GM12872 (cell line): ENCODE data around the gene ADAMTS18.

Experiments
- TF ChIP-seq, protein P1 (sequence below): IDR thresholded peaks from 3 replicates; pipeline ENCODE4 v1.5.1; 2011; ENCODE audit warnings: low read depth, mild to moderate bottlenecking, low read length, moderate library complexity; ENCODE audit not compliant: insufficient read depth

The ADAMTS18 gene

DNA sequence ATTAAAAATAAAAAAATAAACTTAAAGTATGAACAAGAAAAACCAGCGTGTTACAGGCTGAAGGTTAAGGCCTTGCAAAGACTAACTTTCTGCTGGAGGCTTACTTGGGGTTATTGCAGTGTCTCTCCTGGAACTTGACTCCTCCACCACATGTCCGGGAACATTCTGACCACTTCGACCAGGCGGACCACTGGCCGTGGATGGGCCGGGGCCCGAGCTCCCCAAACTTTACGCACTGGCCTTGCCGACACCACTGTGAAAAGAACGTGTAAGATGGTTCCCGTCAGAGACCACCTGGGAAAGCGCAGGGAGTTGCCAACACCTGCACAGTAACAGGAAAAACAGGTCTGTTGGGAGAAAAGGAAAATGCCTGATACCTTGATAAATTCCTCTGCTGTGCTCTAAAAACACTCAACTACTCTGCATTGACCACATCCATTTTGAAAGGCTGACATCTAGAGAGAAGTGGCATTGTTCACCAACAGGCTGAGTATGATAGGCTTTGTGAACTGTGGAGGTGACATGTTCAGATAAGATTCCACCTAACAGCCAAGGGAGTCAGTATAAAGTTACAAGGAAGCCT is 99.1 kb downstream of the ADAMTS18 start:
- TF ChIP-seq, protein P1, sequence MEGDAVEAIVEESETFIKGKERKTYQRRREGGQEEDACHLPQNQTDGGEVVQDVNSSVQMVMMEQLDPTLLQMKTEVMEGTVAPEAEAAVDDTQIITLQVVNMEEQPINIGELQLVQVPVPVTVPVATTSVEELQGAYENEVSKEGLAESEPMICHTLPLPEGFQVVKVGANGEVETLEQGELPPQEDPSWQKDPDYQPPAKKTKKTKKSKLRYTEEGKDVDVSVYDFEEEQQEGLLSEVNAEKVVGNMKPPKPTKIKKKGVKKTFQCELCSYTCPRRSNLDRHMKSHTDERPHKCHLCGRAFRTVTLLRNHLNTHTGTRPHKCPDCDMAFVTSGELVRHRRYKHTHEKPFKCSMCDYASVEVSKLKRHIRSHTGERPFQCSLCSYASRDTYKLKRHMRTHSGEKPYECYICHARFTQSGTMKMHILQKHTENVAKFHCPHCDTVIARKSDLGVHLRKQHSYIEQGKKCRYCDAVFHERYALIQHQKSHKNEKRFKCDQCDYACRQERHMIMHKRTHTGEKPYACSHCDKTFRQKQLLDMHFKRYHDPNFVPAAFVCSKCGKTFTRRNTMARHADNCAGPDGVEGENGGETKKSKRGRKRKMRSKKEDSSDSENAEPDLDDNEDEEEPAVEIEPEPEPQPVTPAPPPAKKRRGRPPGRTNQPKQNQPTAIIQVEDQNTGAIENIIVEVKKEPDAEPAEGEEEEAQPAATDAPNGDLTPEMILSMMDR, result no peak

DNA sequence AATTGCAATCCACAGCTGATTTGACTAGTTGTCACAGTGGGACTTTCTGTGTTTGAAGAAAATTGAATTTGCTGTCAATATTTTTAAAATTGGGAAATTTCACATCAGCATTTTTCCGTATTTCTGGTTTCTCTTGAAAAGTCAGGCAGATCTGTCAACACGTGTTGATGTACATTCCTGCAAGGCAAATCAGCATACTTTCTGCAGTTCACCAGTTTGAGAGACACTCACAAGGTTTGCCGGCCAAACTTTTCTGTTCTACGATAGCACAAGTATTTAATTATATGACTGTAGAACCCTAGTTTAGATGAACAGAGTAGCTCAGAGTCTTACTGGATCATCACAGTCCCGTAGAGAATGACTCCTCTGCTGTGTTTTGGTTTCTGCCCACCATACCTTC is 102.0 kb downstream of the ADAMTS18 start:
- TF ChIP-seq, protein P1, result no peak

DNA sequence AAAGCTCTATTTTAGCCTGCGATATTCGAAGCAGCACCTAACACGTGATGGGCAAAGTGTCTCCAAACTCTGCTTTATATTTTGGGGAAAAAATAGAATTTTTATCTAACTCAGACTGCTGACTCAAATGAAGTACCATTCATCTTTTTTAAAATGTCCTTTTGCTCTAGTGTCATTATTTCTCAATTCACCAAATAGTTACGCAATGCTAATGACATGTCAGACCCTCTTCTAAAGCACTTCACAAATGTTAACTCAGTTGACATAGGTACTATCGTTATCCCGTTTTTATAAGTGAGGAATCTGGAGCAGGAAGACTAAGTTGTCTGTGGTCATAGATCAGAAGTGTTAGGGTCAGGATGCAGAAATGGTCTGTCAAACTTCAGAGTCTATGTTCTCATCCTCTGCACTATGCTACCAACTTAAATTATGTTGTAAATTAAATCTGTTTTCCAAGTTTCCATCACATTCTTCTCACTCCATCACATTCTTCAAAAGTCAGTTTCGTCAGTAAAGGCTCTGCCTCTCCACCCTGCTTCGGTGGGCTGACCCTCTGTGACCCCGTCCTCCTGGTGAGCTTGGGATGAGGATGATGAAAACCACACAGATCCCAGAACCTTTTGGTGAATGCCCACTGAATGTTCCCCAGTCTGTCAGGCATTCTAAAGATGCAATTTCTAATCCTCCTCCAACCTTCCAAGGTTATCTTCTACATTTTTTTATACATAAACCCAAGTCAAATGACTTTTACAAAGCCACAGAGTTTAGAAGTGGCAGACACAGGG is 102.8 kb downstream of the ADAMTS18 start:
- TF ChIP-seq, protein P1, result no peak

DNA sequence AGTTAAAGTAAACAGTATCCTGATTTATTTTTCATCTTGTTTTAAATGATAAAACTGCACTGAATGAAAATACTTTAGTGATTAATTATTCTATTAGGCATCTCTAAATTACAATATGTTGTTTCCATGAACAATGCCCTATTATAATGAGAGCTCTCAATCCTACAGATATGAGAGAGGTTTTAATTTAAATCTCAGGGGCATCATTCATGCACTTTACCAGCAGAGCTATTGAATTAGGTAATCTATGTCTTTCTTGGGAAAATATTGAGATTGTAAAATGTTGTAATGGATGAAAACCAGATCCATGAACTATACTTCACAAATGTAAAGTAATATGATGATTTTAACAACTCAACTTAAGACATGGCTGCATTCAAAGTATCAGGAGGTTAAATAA is 103.8 kb downstream of the ADAMTS18 start:
- TF ChIP-seq, protein P1, result no peak

DNA sequence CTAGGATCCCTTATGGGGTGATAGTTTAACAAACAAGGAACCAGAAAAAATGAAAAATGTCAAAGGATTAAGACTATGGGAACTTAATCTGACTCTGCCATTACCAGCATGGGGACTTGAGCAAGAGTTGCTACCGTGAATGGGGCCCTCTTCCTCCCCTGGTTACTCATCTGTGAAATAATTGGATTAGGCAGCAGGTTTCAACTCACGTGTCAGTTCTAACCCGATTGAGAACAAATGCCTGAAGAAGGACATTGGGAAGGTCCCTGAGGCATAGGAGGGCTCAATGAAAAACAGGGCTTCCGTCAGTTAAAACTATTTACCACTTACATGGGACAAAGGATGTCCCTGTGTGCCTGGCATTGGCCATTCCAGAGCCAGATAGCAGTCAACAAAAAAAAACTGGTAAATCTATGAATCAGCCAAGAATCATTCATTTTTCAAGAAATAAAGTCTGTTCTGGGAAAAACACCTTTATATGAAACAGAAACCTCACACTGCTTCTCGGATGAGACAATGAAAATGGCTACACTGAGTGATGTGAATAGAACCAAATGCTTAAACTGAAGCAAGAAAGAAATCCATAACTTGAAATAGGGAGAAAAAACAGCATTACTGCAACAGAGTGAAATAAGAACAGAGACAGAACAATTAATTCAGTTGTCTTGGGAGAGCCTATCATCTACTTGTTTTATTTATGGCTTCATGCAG is 104.3 kb downstream of the ADAMTS18 start:
- TF ChIP-seq, protein P1, result no peak

DNA sequence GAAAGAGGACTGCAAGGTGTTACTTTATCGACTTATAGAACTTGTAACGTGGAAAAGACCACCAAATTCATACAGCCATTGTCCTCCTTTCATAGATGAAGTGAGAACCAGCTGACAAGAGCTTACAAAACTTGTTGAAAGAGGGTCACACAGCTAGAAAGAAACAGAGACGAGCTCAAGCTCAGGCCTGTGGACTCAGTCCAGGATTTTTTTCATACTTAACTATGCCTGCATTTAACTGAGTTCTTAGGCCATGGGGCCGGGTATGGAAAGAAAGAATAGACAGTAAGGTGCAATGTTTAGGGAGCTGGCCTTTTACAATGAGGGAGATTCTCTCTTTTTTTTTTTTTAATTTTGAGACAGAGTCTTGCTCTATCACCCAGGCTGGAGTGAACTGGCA is 106.1 kb downstream of the ADAMTS18 start:
- TF ChIP-seq, protein P1, result no peak

DNA sequence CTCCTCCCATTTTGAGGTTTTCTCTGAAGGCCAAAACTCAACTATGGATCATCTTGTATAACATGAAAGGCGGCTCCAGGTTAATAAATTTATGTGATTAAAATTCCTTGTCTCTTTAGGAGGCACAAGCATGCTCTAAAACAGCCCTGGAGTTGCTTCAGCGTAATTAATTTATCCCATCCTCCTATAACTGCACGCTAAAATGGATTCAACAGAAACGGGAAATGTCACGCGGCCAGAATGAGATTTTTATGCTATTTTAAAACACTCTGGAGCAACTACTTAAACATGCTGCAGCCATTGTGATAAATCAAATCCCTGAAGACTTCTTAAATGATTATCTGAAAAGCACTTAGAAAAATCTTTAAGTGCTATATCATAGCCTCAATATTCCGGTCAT is 106.6 kb downstream of the ADAMTS18 start:
- TF ChIP-seq, protein P1, result no peak
